GOT3 (cell line): ENCODE measurements around the gene MAG.
"Not testable (repeated sequence)": the region's sequence is repeated elsewhere in the genome, so short reads cannot be mapped to it uniquely, and the experiment has no call there.

Experiments used
- DNase-seq: peaks from one replicate; lab custom pipeline; 2025; ENCODE audit warnings: mixed read lengths; lab: John Stamatoyannopoulos, UW

MAG gene

DNA sequence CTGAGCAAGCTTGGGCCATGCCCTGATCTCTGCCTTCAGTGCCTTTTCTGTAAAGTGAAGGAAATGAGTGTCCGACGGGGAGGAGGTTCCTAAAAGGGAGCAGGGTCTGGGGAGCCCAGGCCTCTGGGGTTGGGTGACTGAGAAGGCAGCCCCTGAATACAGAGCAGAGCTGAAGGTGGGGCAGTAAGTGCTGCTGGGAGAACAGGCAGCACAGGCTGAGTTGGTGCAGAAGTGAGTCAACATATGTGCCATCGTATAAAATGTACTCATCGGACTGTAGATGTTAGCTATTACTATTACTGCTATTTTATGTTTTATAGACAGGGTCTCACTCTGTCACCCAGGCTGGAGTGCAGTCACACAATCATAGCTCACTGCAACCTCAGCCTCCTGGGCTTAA, 10.7 kb upstream of the MAG start:
- DNase-seq, result no peak

DNA sequence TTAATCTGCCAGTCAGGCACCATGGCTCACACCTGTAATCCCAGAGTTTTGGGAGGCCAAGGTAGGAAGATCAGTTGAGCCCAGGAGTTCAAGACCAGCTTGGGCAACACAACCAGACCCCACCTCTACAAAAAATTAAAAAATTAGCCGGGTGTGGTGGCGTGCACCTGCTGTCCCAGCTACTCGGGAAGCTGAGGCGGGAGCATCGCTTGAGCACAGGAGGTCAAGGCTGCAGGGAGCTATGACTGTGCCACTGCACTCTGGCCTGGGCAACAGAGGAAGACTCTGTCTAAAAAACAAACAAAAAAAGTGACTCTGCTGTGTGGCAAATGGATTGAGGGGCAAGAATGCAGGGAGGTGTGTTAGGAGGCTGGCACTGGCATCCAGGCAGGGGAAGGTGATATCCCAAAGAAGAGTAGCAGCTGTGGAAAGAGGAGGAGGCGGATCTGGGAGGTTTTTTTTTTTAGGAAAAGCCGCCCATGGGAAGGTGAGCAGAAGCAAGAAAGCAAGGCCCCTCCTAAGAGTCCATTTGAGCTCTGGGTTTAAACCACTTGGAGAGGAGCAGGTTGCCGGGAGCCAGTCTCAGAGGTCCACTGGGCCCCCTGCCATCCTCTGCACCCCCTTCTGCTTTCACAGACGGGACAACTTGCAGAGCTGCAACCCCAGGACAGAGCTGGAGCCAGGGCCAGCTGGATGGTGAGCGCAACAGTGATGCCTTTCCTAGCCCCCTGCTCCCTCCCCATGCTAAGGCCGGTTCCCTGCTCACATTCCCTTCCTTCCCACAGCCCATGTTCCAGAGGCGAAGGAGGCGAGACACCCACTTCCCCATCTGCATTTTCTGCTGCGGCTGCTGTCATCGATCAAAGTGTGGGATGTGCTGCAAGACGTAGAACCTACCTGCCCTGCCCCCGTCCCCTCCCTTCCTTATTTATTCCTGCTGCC, 7.5 kb upstream of the MAG start:
- no peak for DNase-seq

DNA sequence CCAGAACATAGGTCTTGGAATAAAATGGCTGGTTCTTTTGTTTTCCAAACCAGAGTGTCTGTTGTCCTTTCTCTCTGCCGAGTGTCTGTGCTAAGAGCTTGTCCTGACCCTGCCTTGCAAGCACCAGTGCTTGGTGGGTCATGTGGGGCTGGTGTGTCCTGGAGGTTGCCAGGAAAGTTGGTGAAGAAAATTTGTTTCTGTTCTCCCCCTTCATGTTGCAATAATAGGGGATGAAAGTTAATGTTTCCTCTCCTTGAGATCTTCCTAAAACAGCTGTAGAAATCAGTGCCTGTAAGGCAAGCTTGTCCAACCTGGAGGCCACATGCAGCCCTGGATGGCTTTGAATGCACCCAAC, 6.9 kb upstream of the MAG start:
- no peak for DNase-seq

DNA sequence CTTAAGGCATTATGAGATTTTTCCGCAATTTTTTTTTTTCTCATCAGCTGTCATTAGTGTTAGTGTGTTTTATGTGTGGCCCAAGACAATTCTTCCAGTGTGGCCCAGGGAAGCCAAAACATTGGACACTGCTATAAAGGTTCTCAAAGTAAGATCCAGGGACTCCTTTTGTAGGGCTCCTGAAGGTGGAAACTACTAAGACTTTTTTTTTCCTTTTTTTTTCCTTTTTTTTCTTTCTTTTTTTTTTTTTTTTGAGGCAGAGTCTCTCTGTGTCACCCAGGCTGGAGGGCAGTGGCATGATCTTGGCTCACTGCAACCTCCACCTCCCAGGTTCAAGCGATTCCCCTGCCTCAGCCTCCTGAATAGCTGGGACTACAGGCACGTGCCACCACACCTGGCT, 6.5 kb upstream of the MAG start:
- not testable (repeated sequence) for DNase-seq

DNA sequence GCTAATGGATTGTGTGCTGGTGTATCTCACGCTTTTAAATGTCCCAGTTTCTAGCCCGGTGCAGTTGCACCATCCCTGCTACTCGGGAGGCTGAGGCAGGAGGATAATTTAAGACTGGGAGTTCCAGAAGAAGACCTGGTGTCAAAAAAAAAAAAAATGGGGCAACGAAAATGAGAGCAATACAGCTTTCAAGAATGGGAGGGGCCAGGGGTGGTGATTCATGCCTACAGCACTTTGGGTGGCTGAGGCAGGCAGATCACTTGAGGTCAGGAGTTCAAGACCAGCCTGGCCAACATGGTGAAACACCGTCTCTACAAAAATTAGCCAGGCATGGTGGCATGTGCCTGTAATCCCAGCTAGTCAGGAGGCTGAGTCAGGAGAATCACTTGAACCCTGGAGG, 5.9 kb upstream of the MAG start:
- not testable (repeated sequence) for DNase-seq

DNA sequence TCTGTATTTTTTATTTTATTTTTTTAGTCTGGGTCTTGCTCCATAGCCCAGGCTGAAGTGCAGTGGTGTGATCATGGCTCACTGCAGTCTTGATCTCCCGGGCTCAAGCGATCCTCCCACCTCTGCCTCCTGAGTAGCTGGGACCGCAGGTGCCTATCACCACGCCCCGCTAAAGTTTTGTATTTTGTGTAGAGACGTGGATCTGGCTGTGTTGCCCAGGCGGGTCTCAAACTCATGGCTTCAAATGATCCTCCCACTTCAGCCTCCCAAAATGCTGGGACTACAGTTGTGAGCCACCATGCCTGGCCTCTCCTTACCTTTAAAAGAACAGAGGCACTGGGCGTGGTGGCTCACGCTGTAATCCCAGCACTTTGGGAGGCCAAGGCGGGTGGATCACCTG, 4.2 kb upstream of the MAG start:
- no peak for DNase-seq

DNA sequence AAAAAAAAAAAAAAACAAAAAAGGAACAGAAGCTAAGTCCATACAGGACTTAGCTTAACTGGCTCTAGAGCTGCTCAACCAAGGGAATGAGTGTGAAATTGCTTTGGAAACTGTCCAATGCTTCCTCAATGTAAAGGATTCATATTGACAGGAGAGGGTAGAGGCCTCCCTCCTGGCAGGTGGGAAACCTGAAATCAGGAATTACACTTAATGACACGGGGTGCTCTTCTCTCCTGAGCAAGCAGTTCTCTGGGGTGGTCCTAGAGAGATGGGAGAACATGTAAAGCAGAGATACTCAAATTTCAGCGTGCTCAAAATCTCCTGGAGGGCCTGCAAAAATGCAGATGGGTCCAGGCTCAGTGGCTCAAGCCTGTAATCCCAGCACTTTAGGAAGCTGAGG, 3.6 kb upstream of the MAG start:
- no peak for DNase-seq

DNA sequence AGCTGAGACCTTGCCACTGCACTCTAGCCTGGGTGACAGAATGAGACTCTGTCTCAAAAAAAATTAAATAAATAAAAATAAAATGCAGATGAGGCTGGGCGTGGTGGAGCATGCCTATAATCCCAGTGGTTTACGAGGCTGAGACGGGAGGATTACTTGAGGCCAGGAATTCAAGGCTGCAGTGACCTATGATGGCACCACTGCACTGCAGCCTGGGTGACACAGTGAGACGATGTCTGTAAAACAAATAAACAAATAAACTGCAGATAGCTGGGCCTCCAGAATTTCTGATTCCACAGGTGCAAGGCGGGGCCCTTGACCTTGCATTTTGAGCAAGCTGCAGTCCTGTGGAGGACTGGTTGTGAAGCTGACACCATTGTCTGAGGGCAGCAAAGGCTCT, 3.1 kb upstream of the MAG start:
- DNase-seq, result no peak

DNA sequence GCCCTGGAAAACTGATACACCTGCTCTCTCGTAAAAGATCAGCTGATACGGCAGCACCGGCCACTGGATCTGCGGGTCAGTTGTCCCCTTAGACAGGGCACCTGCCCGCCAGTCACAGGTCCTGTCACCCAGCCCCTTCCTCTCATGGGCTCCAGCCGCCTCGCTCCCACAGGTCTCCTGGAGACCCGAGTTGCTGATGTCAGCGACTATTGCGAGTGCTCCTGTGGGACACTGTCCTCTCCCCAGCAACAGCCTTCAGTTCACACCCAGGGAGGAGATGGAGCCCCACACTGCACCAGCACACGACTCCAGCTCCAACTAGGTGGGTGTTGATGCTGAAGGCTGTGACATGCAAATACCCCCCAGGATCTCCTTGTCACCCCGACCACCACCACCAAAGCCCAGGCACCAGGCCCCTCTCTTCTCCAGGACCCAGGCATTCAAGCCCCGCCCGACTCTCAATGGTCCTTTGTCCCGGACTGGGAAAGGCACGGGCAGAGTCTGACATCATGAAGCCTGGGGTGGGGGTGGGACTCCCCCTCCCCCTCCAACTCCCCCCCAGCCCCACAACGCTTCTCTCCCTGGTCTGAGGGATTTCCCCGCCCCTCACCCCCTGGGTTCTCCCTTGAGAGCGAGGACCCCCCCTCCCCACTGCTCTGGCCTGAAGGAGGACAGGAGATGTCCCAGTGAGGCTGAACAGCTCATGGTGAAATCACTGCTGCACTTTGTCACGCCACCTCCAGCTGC, 1.4 kb upstream of the MAG start:
- DNase-seq, result no peak

DNA sequence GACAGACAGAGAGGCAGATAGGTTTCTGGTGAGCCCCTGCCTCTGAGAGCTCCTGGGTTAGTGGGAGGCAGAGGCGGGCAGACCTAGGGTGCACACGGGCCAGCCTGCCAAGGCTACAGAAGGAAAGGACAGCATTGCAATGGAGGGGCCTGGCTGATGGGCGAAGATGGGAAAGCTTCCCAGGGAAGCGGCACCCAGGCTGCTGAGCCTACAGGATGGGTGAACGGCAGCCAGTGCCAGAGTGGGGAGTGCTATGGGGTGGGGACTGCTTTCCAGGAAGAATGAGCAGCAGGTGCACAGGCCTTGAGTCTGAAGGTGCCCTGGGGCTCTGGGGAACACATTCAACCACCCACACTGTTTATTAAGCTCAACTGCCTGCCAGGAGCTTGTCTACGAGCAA, 702 bp upstream of the MAG start:
- DNase-seq, result no peak

DNA sequence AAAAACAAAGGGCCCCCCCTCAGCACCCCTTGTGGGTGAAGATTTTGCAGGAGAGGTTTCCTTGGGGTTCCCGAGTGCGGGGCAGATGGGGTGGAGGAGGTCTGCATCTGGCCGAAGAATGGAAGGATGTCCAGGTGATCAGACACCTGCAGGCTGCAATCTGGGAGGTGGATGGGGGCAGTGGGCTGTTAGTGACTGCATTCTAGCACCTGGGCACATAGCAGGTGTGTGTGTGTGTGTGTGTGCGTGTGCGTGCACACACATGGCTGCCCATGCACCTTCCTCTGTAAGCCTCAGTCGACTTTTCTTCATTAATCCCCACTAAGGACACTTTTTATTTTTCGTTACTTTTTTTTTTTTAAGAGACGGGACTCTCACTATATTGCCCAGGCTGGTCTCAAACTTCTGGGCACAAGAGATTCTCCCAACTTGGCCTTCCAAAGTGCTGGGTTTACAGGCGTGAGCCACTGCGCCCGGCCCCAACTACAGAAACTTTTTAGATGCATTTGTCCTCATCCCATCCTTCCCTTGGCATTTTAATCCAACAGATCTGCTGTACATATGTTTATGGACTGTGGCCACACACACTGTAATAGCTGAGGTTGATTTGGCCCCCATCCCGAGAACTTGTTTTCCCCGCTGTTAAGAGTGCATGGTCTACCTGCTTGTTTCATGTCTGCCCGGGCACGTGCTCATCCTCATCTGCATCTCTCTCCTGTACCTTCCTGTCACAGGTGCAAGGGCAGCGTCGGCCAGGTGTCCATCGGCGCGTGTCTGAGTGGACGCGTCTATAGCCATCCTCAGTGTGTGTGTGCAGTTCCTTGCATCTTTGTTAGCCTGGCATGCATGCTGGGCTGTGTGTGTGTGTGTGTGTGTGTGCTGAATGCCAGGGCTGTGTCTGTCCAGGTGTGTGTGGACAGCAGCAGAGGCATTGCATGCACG, 731 bp downstream of the MAG start:
- no peak for DNase-seq

DNA sequence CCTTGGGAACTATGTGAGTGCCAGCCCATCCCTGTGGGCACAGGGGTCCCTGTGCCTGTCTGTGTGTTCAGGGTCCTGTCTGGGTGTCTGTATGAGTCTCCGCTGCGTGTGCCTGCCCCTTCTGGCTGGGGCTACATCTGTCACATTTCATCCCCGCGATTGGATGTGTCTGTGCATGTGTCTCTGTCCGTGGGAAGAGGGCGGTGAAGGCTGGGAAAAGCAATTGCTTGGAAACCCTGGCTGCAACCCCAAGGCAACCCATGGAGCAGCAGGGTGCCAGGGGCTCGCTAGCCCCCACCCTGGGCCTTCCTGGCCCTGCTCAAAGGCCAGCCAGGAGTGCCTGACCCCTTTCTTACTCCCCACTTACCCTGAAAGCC, 1.4 kb downstream of the MAG start:
- no peak for DNase-seq

DNA sequence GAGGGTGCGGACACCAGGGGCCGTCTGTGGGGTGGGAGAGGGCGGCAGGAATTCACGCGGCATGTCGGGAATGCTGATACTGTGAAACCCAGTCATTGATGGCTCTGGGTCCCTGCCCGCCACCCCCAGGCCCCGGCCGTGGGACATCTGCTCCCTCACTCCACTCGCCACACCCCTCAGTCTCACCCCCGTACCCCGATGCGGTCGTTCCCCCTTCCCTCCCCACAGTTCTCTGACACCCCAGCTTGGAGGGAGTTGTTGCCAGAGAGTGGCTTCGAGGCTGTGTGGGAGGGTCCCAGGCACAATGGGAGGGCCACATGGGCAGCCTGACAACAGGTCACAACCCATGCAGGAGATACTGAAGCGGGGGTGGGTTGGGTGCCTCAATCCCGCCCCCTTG, 1.8 kb downstream of the MAG start:
- DNase-seq, result no peak

DNA sequence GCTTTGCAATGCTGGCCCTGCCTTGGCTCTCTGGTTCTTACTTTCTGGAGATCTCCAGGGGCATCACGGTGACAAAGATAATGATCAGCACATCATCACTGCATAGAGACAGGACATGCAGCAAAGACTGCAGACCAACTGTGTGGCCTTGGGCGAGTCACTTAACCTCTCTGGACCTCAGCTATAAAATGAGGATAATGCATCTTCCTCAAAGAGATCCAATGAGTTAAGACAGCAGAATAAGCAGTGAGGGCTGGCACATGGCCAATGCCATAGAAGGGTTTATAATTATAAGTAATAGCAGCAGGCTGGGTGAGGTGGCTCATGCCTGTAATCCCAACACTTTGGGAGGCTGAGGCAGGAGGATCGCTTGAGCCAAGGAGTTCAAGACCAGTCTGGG, 2.4 kb downstream of the MAG start:
- DNase-seq, result no peak

DNA sequence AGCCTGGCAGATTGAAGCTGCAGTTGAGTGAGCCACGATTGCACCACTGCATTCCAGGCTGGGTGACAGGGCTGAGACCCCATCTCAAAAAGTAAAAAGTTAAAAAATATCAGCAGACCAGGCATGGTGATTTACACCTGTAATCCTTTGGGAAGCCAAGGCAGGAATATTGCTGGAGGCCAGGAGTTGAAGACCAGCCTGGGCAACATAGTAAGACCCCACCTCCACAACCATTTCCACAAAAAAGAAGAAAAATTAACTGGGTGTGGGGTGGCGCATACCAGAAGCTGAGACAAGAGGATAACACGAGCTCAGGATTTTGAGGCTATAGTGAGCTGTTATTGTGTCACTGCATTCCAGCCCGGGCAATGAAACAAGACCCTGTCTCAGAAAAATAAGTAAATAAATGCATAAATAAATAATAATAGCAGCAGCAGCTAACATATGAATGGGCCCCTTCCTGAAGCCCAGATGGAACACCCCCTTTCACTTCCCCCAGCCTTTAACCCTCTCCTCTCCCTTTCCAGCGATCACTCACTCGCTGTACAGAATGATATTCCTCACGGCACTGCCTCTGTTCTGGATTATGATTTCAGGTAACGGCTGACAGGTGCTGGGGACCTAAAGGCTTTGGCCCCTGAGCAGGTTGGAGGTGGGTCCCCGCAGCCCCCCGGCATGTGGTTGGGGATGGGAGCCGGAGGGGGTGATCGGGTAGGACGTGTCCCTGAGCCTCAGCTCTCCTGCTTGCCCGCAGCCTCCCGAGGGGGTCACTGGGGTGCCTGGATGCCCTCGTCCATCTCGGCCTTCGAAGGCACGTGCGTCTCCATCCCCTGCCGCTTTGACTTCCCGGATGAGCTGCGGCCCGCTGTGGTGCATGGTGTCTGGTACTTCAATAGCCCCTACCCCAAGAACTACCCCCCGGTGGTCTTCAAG, 3.2 kb downstream of the MAG start:
- no peak for DNase-seq

DNA sequence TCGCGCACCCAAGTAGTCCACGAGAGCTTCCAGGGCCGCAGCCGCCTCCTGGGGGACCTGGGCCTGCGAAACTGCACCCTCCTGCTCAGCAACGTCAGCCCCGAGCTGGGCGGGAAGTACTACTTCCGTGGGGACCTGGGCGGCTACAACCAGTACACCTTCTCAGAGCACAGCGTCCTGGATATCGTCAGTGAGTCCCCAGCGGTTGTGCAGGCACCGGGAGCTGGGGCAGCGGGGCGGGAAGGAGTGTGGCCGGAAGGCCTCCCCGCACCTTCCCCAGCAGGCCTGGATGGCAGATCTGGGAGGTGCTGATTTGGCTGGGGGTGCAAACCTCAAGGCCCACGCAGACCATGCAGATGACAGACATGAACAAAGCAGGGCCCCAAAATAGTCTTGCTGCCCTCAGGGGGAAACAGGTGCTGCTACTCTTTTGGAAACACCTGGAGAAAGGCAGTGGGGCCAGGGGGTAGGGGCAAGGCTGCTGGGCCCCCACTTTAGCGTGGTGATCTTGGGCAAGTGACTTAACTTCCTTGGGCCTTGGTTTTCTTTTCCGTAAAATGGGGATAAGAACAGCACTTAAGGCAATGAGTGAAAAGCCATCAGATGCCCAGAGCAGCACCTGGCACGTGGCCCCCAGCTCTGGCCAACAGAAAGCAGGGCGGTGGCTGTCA, 4.0 kb downstream of the MAG start:
- DNase-seq, result no peak

DNA sequence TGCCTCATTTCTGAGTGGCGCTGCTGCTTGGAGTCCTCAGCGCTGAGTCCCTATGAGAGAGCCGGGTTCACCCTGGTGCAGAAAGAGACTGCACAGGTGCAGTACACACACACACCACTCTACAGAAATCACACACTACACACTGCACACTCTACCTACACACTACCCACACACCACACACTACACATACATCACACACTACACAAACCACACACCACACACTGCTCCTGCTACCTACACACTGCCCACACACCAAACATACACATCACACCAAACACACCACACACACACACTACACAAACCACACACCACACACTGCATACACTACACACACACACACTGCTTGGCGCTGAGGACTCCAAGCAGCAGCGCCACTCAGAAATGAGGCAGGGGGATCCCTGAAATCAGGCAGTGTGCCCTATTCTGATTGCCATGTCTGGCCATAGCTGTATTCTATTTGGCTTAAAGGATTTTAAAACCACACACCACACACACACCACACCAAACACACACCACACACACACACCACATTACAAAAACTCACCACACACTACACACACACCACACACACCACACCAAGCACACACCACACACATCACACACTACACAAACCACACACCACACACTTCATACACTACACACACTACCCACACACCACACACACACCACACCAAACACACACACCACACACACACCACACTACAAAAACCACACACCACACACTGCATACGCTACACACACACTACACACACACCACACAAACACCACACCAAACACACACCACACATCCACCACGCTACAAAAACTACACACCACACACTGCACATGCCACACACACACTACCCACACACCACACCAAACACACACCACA, 4.9 kb downstream of the MAG start:
- DNase-seq, result no peak

DNA sequence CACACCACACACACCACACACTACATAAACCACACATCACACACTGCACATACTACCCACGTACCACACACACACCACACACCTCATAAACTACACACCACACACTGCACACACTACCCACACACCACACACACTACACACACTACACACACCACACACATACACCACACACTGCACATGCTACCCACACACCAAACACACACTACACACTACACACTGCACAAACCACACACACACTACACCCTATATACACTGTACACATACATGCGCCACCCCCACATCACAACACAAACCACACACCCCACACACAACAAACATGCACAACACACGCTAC, 5.5 kb downstream of the MAG start:
- no peak for DNase-seq

DNA sequence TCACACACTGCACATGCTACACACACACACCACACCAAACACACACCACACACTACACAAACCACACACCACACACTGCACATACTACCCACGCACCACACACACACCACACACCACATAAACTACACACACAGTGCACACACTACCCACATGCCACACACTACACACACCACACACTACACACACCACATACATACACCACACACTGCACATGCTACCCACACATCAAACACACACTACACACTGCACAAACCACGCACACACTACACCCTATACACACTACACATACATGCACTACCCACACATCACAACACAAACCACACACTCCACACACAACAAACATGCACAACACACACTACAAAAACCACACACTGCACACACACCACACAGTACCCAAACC, 6.0 kb downstream of the MAG start:
- no peak for DNase-seq

DNA sequence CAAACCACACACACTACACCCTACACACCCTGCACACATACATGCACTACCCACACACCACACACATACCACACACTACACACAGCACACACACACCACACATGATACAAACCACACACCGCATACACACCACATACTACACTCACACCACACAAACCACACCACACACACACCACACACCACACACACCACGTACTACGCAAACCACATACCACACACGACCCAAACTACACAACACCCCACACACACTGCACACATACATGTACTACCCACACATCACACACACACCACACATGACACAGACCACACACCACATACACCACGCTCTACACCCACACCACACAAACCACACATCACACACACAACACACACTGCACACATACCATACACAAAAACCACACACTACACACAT, 6.6 kb downstream of the MAG start:
- DNase-seq, result no peak
